Thyroid gland (tissue), 4 donors: ENCODE data around the gene ADSS1.

Experiments used
- CTCF ChIP-seq, 6 experiments: fragments of 200-600 bp in 3 of 6; fragments of 450-650 bp in 3 of 6; sonication (generic) in 3 of 6; IDR thresholded peaks; one replicate each; pipeline ENCODE4 v1.5.1; 2016 to 2019; ENCODE audit warnings: antibody characterized with exemption in 6 of 6, mild to moderate bottlenecking in 2 of 6, inconsistent platforms in 1 of 6, moderate library complexity in 1 of 6
- POLR2A ChIP-seq, 2 donors: fragments of 450-650 bp; IDR thresholded peaks; one replicate each; pipeline ENCODE4 v1.6.1; 2017; ENCODE audit warnings: antibody characterized with exemption in 2 of 2, mild to moderate bottlenecking in 2 of 2, moderate library complexity in 1 of 2

- TF ChIP-seq POLR2A (IDR thresholded peaks at IDR 0.05) (no peak), CTCF (IDR thresholded peaks at IDR 0.05) (no peak)
These were observed 23.2 kb upstream of the ADSS1 start for GRCh38 chr14:104700747-104701217.
